Sigmoid colon (tissue), 4 donors: Measurements from ENCODE around the gene RALY.

Experiments used
- CTCF ChIP-seq, 4 experiments: fragments of 450-650 bp in 3 of 4; fragments of 200-600 bp in 1 of 4; IDR thresholded peaks; one replicate each; pipeline ENCODE4 v1.5.1; 2016 to 2019; ENCODE audit warnings: antibody characterized with exemption in 4 of 4, mild to moderate bottlenecking in 3 of 4, moderate library complexity in 2 of 4
- POLR2A ChIP-seq, 2 donors: fragments of 450-650 bp; IDR thresholded peaks; one replicate each; pipeline ENCODE4 v1.6.1; 2016; ENCODE audit warnings: antibody characterized with exemption in 2 of 2, mild to moderate bottlenecking in 2 of 2, moderate library complexity in 2 of 2
- POLR2AphosphoS5 ChIP-seq, 4 donors: sonication (generic); formaldehyde crosslinking; IDR thresholded peaks; one replicate each; pipeline ENCODE4 v1.6.1; 2017; ENCODE audit warnings: antibody characterized with exemption in 4 of 4

GRCh38 chr20:34013554-34013953 lies 19.8 kb downstream of the RALY start:
- TF ChIP-seq CTCF (IDR thresholded peaks at IDR 0.05) (no peak), POLR2A (IDR thresholded peaks at IDR 0.05) (no peak), POLR2AphosphoS5 (IDR thresholded peaks at IDR 0.05) (no peak)
